MCF 10A (cell line): Measurements from ENCODE around the gene SMIM36. TPM values are rescaled to one million over a fixed set of nuclear protein-coding genes. Genes with fewer than 3 reads are reported as not detected.
"Not testable (repeated sequence)": the region's sequence is repeated elsewhere in the genome, so short reads cannot be mapped to it uniquely, and the experiment has no call there.

ENCODE experiments used
- BruUV-seq: library from RNA; stranded (reverse); fragments of 400-500 nt; replicated peaks from 2 replicates; lab custom pipeline; 2021; lab: Mats Ljungman, UMichigan
- CTCF ChIA-PET: fragments of 300-600 bp; sonication (Branson Sonifier 250); formaldehyde crosslinking; extraction: SDS; loops from one replicate; lab custom pipeline; 2021; ENCODE audit warnings: antibody characterized with exemption, inconsistent platforms; lab: Yijun Ruan, JAX
- POLR2A ChIA-PET: fragments of 300-600, 350-650 bp; sonication (Branson Sonifier 250); formaldehyde crosslinking; extraction: SDS; loops from one replicate; lab custom pipeline; 2020; ENCODE audit warnings: antibody characterized with exemption, inconsistent platforms; lab: Yijun Ruan, JAX
- DNase-seq: peaks from one replicate; pipeline ENCODE4 v3.0.0-alpha.2; 2018; ENCODE audit not compliant: unreplicated experiment
- H3K27ac Mint-ChIP-seq: one replicate; pipeline ENCODE4 v1.8.0; 2022; ENCODE audit warnings: mild to moderate bottlenecking, low read depth, mixed read lengths; ENCODE audit not compliant: unreplicated experiment
- H3K27me3 Mint-ChIP-seq: one replicate; pipeline ENCODE4 v1.8.0; 2022; ENCODE audit warnings: mixed read lengths; ENCODE audit not compliant: insufficient read depth, unreplicated experiment
- H3K36me3 Mint-ChIP-seq: one replicate; pipeline ENCODE4 v1.8.0; 2022; ENCODE audit warnings: mild to moderate bottlenecking, moderate library complexity, mixed read lengths; ENCODE audit not compliant: insufficient read depth, unreplicated experiment
- H3K4me1 Mint-ChIP-seq: one replicate; pipeline ENCODE4 v1.8.0; 2022; ENCODE audit warnings: mixed read lengths; ENCODE audit not compliant: insufficient read depth, unreplicated experiment
- H3K4me3 Mint-ChIP-seq: one replicate; pipeline ENCODE4 v1.8.0; 2022; ENCODE audit warnings: mild to moderate bottlenecking, moderate library complexity, mixed read lengths; ENCODE audit not compliant: unreplicated experiment
- H3K9me3 Mint-ChIP-seq: one replicate; pipeline ENCODE4 v1.8.0; 2022; ENCODE audit warnings: mixed read lengths; ENCODE audit not compliant: unreplicated experiment
- CTCF ChIP-seq: fragments of 200-600 bp; IDR thresholded peaks from one replicate; pipeline ENCODE4 v1.8.0; 2022; ENCODE audit warnings: antibody characterized with exemption, mild to moderate bottlenecking; ENCODE audit not compliant: unreplicated experiment
- intact Hi-C: fragments of 100-400 bp; cut with micrococcal nuclease; formaldehyde crosslinking; loops from 2 replicates; pipeline ENCODE4 v1.14.1; 2022
- total RNA-seq: library from RNA; stranded (reverse); gene quantifications from 2 replicates; pipeline ENCODE4 v1.2.3, GENCODE V29; 2022

Gene SMIM36
- total RNA-seq, 1 experiment from 2014 or later = not detected

GRCh38 chr17:55518510-55518909 lies 7.3 kb upstream of the SMIM36 start:
- H3K9me3 Mint-ChIP-seq = no peaks in the 10 kb centered on the region
- no peak overlapping the region for H3K4me3 Mint-ChIP-seq
- H3K27ac Mint-ChIP-seq = no peak overlapping the region
- H3K36me3 Mint-ChIP-seq = no peaks in the 10 kb centered on the region
- ChIA-PET POLR2A (no interaction called here), CTCF (interaction anchor here (0.8 to 0.9 kb wide), 2 partner anchors 161 to 251 kb away, joined by 3 to 4 read pairs; no protein-coding TSS in a partner anchor)
- H3K27me3 Mint-ChIP-seq = peaks cover 14% of the 10 kb centered on the region
- H3K4me1 Mint-ChIP-seq = no peaks in the 10 kb centered on the region
- intact Hi-C loops = no loop called here
- DNase-seq = no peak
- no peak for TF ChIP-seq CTCF
- no TSS peak for BruUV-seq

GRCh38 chr17:55513885-55514590 lies 2.8 kb upstream of the SMIM36 start:
- Mint-ChIP-seq H3K4me3 (no peak overlapping the region), H3K27me3 (peaks cover 10% of the 10 kb centered on the region), H3K4me1 (no peaks in the 10 kb centered on the region), H3K9me3 (no peaks in the 10 kb centered on the region), H3K27ac (no peak overlapping the region), H3K36me3 (no peaks in the 10 kb centered on the region)
- ChIA-PET CTCF (interaction anchor here (0.5 to 3.4 kb wide), 50 partner anchors 10 to 1695 kb away, joined by 3 to 36 read pairs (median 4); no protein-coding TSS in a partner anchor), POLR2A (interaction anchor here (1.0 kb wide), 1 partner anchor 80 kb away, joined by 3 read pairs; no protein-coding TSS in a partner anchor)
- peak; percentile 80 for DNase-seq
- intact Hi-C loops = loop anchor here (1.0 to 5.0 kb wide), 6 partner anchors 82 to 521 kb away; no protein-coding TSS in a partner anchor
- peak; percentile 82 for TF ChIP-seq CTCF
- no TSS peak for BruUV-seq

GRCh38 chr17:55507669-55508068 lies 3.6 kb downstream of the SMIM36 start:
- ChIA-PET POLR2A (interaction anchor here (0.6 kb wide), 1 partner anchor 10 kb away, joined by 3 read pairs; no protein-coding TSS in a partner anchor), CTCF (interaction anchor here (0.5 kb wide), 1 partner anchor 60 kb away, joined by 4 read pairs; no protein-coding TSS in a partner anchor)
- H3K27me3 Mint-ChIP-seq = peaks cover 10% of the 10 kb centered on the region
- H3K9me3 Mint-ChIP-seq, DNase-seq, H3K27ac Mint-ChIP-seq, intact Hi-C loops, H3K4me3 Mint-ChIP-seq, BruUV-seq, H3K36me3 Mint-ChIP-seq, H3K4me1 Mint-ChIP-seq: not testable (repeated sequence)

GRCh38 chr17:55501626-55502025 lies 9.6 kb downstream of the SMIM36 start:
- H3K27me3 Mint-ChIP-seq, H3K4me3 Mint-ChIP-seq, BruUV-seq, DNase-seq, H3K9me3 Mint-ChIP-seq, POLR2A ChIA-PET, CTCF ChIA-PET, H3K4me1 Mint-ChIP-seq, intact Hi-C loops, H3K27ac Mint-ChIP-seq, H3K36me3 Mint-ChIP-seq: not testable (repeated sequence)

- no TSS peak for BruUV-seq
- Mint-ChIP-seq H3K36me3 (no peaks in the 10 kb centered on the region), H3K27ac (no peak overlapping the region), H3K9me3 (no peaks in the 10 kb centered on the region), H3K27me3 (no peaks in the 10 kb centered on the region), H3K4me3 (no peak overlapping the region), H3K4me1 (peaks cover 15% of the 10 kb centered on the region)
- CTCF ChIA-PET = interaction anchor here (1.0 to 1.5 kb wide), 7 partner anchors 12 to 507 kb away, joined by 3 to 7 read pairs (median 4); no protein-coding TSS in a partner anchor
- DNase-seq = no peak
- intact Hi-C loops = no loop called here
- POLR2A ChIA-PET = no interaction called here
- TF ChIP-seq CTCF = no peak
Observed at GRCh38 chr17:55500103-55500502, 11.1 kb downstream of the SMIM36 start.
